ENCODE results near the gene ARID5B. TPM values are rescaled to one million over a fixed set of nuclear protein-coding genes. Genes with fewer than 3 reads are reported as not detected.

Gene ARID5B
- total RNA-seq, 2 experiments from 2014 or later = 86.3 to 87.1 TPM

- CTCF ChIA-PET = interaction anchor here (0.7 to 4.6 kb wide), 31 partner anchors 9 to 287 kb away, joined by 3 to 44 read pairs (median 4); no protein-coding TSS in a partner anchor
- peak overlapping the region; percentile 95 for H3K27ac Mint-ChIP-seq
- intact Hi-C loops (cut with micrococcal nuclease) = loop anchor here (1.0 to 10.0 kb wide), 6 partner anchors 8 to 283 kb away; no protein-coding TSS in a partner anchor
- H3K4me1 Mint-ChIP-seq (ENCODE audit: low read depth) = peaks cover 85% of the 10 kb centered on the region
- no peaks in the 10 kb centered on the region for H3K27me3 Mint-ChIP-seq (ENCODE audit: low read depth)
- H3K9me3 Mint-ChIP-seq = no peaks in the 10 kb centered on the region
- no peak for DNase-seq
- peaks cover 57% of the 10 kb centered on the region for H3K36me3 Mint-ChIP-seq (ENCODE audit: low read depth)
- H3K4me3 Mint-ChIP-seq = peak overlapping the region; percentile 16
These were observed 136.6 kb downstream of the ARID5B start for GRCh38 chr10:62037890-62038608.

DNA sequence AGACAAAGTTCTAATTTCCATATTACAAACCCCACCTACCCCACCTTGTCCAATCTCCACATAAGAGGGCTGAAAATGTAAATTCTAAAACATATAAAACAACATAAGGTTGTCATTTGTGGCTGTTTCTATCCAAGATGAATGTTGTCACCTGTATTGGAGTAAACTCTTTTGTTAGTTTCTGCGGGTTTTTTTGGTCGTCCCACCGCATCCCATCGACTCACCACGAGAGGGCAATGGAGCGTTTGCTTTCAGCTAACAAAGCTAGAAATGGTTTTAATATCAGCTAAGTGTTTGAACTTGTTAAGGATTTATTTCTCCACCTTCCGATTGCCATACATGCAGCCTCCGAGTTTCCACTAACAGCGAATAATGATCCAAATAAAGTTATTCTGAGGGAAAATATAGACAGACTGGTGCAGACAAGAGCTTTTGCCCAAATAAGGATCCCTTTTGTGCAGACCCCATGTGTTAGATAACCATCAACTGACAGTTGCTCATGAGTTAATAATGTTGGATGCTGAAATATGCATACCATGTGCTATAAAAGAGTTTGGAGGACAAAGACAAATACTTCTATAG, 137.2 kb downstream of the ARID5B start:
- peak overlapping the region; percentile 91 for H3K27ac Mint-ChIP-seq
- CTCF ChIA-PET = interaction anchor here (0.6 to 4.6 kb wide), 35 partner anchors 8 to 294 kb away, joined by 3 to 44 read pairs (median 4); no protein-coding TSS in a partner anchor
- intact Hi-C loops (cut with micrococcal nuclease) = loop anchor here (1.0 to 10.0 kb wide), 6 partner anchors 8 to 284 kb away; no protein-coding TSS in a partner anchor
- no peaks in the 10 kb centered on the region for H3K27me3 Mint-ChIP-seq (ENCODE audit: low read depth)
- H3K4me3 Mint-ChIP-seq = peak overlapping the region; percentile 14
- H3K36me3 Mint-ChIP-seq (ENCODE audit: low read depth) = peaks cover 57% of the 10 kb centered on the region
- peak; percentile 90 for DNase-seq
- H3K9me3 Mint-ChIP-seq = no peaks in the 10 kb centered on the region
- H3K4me1 Mint-ChIP-seq (ENCODE audit: low read depth) = peaks cover 85% of the 10 kb centered on the region

GRCh38 chr10:62039954-62040353, 138.5 kb downstream of the ARID5B start:
- CTCF ChIA-PET = interaction anchor here (0.9 to 4.6 kb wide), 17 partner anchors 7 to 225 kb away, joined by 3 to 44 read pairs (median 7); no protein-coding TSS in a partner anchor
- no peak for DNase-seq
- peaks cover 88% of the 10 kb centered on the region for H3K4me1 Mint-ChIP-seq (ENCODE audit: low read depth)
- no peaks in the 10 kb centered on the region for H3K27me3 Mint-ChIP-seq (ENCODE audit: low read depth)
- H3K9me3 Mint-ChIP-seq = no peaks in the 10 kb centered on the region
- intact Hi-C loops (cut with micrococcal nuclease) = loop anchor here (2.0 to 10.0 kb wide), 3 partner anchors 45 to 1095 kb away; partner anchors contain the start of gene NRBF2
- H3K36me3 Mint-ChIP-seq (ENCODE audit: low read depth) = peaks cover 60% of the 10 kb centered on the region
- no peak overlapping the region for H3K4me3 Mint-ChIP-seq
- H3K27ac Mint-ChIP-seq = peak overlapping the region; percentile 91

GRCh38 chr10:62040881-62041280, 139.4 kb downstream of the ARID5B start:
- CTCF ChIA-PET = interaction anchor here (0.6 to 4.6 kb wide), 12 partner anchors 9 to 243 kb away, joined by 3 to 44 read pairs (median 6); no protein-coding TSS in a partner anchor
- no peak for DNase-seq
- no peaks in the 10 kb centered on the region for H3K9me3 Mint-ChIP-seq
- H3K36me3 Mint-ChIP-seq (ENCODE audit: low read depth) = peaks cover 62% of the 10 kb centered on the region
- no peak overlapping the region for H3K4me3 Mint-ChIP-seq
- H3K27ac Mint-ChIP-seq = peak overlapping the region; percentile 100
- peaks cover 90% of the 10 kb centered on the region for H3K4me1 Mint-ChIP-seq (ENCODE audit: low read depth)
- no peaks in the 10 kb centered on the region for H3K27me3 Mint-ChIP-seq (ENCODE audit: low read depth)
- intact Hi-C loops (cut with micrococcal nuclease) = loop anchor here (10.0 kb wide), 1 partner anchor 1094 kb away; the partner anchor contains the start of gene NRBF2

DNA sequence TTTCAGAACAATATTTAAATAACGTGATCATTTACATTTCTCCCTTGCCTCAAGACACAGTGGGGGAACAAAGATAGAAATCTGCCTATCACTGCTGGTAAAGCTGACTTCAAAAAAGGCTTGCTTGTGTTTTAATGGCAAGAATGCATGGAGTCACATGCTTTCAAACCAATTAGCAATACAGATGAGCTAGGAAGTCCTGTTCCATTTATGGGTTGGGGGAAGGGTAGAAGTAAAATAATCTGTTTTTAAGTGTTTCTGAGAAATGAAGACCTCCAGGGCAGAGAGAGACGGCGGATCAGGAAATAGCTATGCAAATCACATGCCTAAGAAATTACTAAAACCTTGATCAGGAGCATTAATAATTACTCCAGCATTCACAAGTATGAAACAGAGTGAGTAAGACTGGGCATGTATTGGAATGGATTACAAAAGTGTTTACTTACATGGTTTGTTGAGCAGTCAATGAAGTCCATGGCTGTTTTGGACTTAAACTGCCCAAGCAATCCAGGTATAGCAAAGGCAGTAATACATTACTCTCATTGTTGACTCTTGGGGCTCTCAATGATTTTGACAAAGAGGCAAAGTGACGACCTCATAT, 142.0 kb downstream of the ARID5B start:
- Mint-ChIP-seq H3K36me3 (ENCODE audit: low read depth) (peaks cover 62% of the 10 kb centered on the region), H3K27me3 (ENCODE audit: low read depth) (no peaks in the 10 kb centered on the region), H3K4me3 (peak overlapping the region; percentile 1), H3K9me3 (no peaks in the 10 kb centered on the region), H3K27ac (peak overlapping the region; percentile 100), H3K4me1 (ENCODE audit: low read depth) (peaks cover 93% of the 10 kb centered on the region)
- DNase-seq = no peak
- intact Hi-C loops (cut with micrococcal nuclease) = loop anchor here (10.0 kb wide), 1 partner anchor 1091 kb away; the partner anchor contains the start of gene NRBF2
- CTCF ChIA-PET = interaction anchor here (0.6 to 2.3 kb wide), 4 partner anchors 23 to 1536 kb away, joined by 3 to 15 read pairs (median 4); no protein-coding TSS in a partner anchor

DNA sequence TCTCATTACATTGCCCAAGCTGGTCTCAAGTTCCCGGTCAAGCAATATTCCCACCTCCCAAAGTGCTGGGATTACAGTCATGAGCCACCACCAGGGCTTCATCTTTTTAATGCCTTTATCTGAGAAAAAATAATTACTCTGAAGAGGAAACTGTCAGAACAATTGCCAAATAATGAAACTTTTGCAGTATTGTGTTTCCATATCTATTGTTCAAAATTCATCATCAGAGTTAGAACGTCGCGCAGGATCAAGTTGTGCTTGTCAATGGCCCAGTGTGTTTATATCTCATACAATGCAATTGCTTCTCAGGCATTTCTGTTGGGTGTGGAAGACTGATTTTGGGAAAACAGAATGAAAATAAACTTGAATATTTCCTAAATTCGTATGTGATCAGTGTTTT, 143.1 kb downstream of the ARID5B start:
- peaks cover 63% of the 10 kb centered on the region for H3K36me3 Mint-ChIP-seq (ENCODE audit: low read depth)
- H3K4me3 Mint-ChIP-seq = peak overlapping the region; percentile 1
- H3K27me3 Mint-ChIP-seq (ENCODE audit: low read depth) = no peaks in the 10 kb centered on the region

DNA sequence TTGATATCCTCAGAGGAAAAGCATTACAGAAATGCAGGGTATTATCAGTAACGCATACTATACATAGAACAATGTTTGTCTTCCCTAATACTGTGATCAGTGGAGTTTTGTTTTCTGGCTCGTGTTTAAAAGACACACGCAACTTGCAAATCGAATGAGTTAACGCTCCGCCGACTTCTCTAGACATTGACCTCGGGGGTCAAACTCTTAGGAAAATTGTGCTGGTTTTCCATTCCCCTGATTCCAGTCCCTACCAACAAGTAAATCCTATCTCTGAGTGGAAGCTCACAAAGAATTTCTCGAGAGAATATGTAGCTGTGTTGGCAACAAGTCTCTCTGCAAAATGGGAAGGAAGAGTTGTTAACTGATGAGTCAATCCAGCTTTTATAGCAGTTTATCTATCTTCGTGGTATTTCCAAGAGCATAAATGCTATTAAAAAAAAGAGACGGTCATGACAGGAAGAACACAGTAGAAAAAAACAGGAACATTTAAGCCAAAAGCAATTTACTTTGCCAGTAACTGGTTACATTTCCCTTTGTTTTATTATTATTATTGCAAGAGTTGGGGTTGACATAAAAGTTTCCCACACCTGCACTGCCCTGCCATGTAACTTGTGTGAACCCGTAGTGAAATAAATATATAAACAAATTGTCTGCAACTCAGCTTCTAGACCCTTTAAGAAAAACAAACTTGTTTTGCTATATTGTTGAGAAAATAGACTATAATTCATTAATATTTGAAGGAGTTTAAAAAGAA, 144.4 kb downstream of the ARID5B start:
- Mint-ChIP-seq H3K4me1 (ENCODE audit: low read depth) (peaks cover 86% of the 10 kb centered on the region), H3K27me3 (ENCODE audit: low read depth) (no peaks in the 10 kb centered on the region), H3K27ac (peak overlapping the region; percentile 100), H3K4me3 (peak overlapping the region; percentile 94), H3K9me3 (no peaks in the 10 kb centered on the region), H3K36me3 (ENCODE audit: low read depth) (peaks cover 70% of the 10 kb centered on the region)
- CTCF ChIA-PET = interaction anchor here (0.6 to 2.4 kb wide), 9 partner anchors 7 to 199 kb away, joined by 3 to 11 read pairs (median 5); no protein-coding TSS in a partner anchor
- no peak for DNase-seq
- intact Hi-C loops (cut with micrococcal nuclease) = loop anchor here (1.0 to 10.0 kb wide), 6 partner anchors 8 to 1221 kb away; partner anchors contain the start of gene NRBF2

More for the DNA sequence above, 143.1 kb downstream of the ARID5B start:
- DNase-seq = no peak
- CTCF ChIA-PET = no interaction called here
- Mint-ChIP-seq H3K4me1 (ENCODE audit: low read depth) (peaks cover 92% of the 10 kb centered on the region), H3K27ac (peak overlapping the region; percentile 100), H3K9me3 (no peaks in the 10 kb centered on the region)
- intact Hi-C loops (cut with micrococcal nuclease) = loop anchor here (10.0 kb wide), 1 partner anchor 1090 kb away; the partner anchor contains the start of gene NRBF2

GRCh38 chr10:62046522-62047227, 145.2 kb downstream of the ARID5B start:
- H3K9me3 Mint-ChIP-seq = no peaks in the 10 kb centered on the region
- peak overlapping the region; percentile 100 for H3K27ac Mint-ChIP-seq
- H3K36me3 Mint-ChIP-seq (ENCODE audit: low read depth) = peaks cover 72% of the 10 kb centered on the region
- CTCF ChIA-PET = interaction anchor here (0.6 to 2.4 kb wide), 10 partner anchors 8 to 199 kb away, joined by 3 to 11 read pairs (median 4); no protein-coding TSS in a partner anchor
- no peaks in the 10 kb centered on the region for H3K27me3 Mint-ChIP-seq (ENCODE audit: low read depth)
- no peak for DNase-seq
- peaks cover 84% of the 10 kb centered on the region for H3K4me1 Mint-ChIP-seq (ENCODE audit: low read depth)
- H3K4me3 Mint-ChIP-seq = peak overlapping the region; percentile 94
- intact Hi-C loops (cut with micrococcal nuclease) = loop anchor here (1.0 to 10.0 kb wide), 10 partner anchors 8 to 1221 kb away; partner anchors contain the start of gene NRBF2

DNA sequence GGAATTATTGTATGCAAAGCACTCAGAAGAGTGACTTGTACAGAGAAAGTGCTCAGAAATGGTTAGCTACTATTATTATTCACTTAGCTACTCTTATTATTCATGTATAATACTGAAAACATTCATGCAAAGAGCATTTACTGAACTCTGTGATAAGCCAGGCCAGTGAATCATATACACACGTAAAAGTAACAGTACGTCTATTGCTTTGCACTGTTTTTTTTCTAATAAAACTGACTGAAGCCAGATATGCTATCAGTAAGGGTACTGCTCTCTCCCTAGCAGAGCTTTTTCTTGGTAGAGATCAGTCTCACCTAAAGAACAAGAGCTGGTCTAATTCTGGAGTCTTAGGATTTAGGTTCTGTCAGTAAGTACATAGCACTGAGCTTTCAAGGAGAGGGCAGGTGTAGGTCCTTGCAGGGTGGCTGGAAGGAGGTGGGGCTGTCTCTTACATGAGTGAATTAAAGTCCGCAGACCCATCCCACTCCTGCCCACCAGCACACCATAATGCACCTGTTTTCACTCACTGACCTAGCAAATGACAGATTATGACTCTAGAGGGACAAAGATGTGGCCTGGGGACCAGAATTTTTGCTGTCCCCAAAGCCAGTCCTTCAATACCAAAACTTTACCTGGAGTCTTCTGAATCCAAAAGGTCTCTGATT, 145.9 kb downstream of the ARID5B start:
- Mint-ChIP-seq H3K36me3 (ENCODE audit: low read depth) (peaks cover 73% of the 10 kb centered on the region), H3K27ac (peak overlapping the region; percentile 100), H3K4me1 (ENCODE audit: low read depth) (peaks cover 85% of the 10 kb centered on the region), H3K27me3 (ENCODE audit: low read depth) (no peaks in the 10 kb centered on the region), H3K9me3 (no peaks in the 10 kb centered on the region), H3K4me3 (peak overlapping the region; percentile 94)
- CTCF ChIA-PET = interaction anchor here (0.6 to 2.4 kb wide), 10 partner anchors 9 to 149 kb away, joined by 3 to 11 read pairs (median 4); no protein-coding TSS in a partner anchor
- peak; percentile 25 for DNase-seq
- intact Hi-C loops (cut with micrococcal nuclease) = loop anchor here (1.0 to 10.0 kb wide), 8 partner anchors 59 to 1220 kb away; partner anchors contain the start of gene NRBF2

DNA sequence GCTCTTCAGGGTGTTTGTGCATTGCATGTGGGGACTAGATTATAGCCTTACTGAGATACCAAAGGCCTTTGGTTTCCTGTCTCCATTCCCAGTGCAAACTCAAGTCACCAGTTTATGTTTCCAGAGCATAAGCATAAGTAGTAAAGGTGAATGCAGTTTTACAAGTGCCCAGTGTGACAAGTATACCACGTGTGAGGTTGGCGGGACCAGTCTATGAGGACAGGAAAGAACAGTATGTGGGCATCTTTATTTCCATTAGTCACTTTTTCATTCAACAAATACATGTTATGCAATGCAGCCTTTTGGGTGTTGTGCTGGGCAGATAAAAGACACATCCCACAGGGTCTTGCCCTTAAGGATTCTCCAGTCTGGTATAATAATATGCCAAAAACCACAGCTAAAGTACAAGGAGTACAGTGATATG, 146.5 kb downstream of the ARID5B start:
- intact Hi-C loops (cut with micrococcal nuclease) = loop anchor here (1.0 to 10.0 kb wide), 12 partner anchors 28 to 1219 kb away; partner anchors contain the start of gene NRBF2
- peak overlapping the region; percentile 100 for H3K27ac Mint-ChIP-seq
- H3K9me3 Mint-ChIP-seq = no peaks in the 10 kb centered on the region
- peak; percentile 73 for DNase-seq
- H3K27me3 Mint-ChIP-seq (ENCODE audit: low read depth) = no peaks in the 10 kb centered on the region
- peaks cover 77% of the 10 kb centered on the region for H3K36me3 Mint-ChIP-seq (ENCODE audit: low read depth)
- CTCF ChIA-PET = interaction anchor here (0.6 to 3.4 kb wide), 12 partner anchors 9 to 148 kb away, joined by 3 to 37 read pairs (median 4); no protein-coding TSS in a partner anchor
- H3K4me1 Mint-ChIP-seq (ENCODE audit: low read depth) = peaks cover 87% of the 10 kb centered on the region
- H3K4me3 Mint-ChIP-seq = peak overlapping the region; percentile 94

Measured in activated naive CD4-positive, alpha-beta T cell treated with anti-CD3 and anti-CD28 coated beads for 36 hours (primary cell).